Thyroid gland (tissue), 4 donors: ENCODE measurements around the gene COL20A1. TPM values are rescaled to one million over a fixed set of nuclear protein-coding genes. Genes with fewer than 3 reads are reported as not detected.

Experiments
- DNase-seq, 2 donors: peaks; one replicate each; pipeline ENCODE4 v3.0.0-alpha.2; 2019
- H3K27ac ChIP-seq, 3 donors: fragments of 200-600 bp; sonication (generic); 1 replicate in 2 of 3; 2 replicates in 1 of 3; pipeline ENCODE4 v1.5.1; 2016 to 2019; ENCODE audit warnings: mild to moderate bottlenecking in 1 of 3, moderate library complexity in 1 of 3
- H3K27me3 ChIP-seq: fragments of 200-600 bp; sonication (generic); one replicate; pipeline ENCODE4 v1.5.1; 2019
- H3K36me3 ChIP-seq, 2 donors: fragments of 200-600 bp; sonication (generic); one replicate each; pipeline ENCODE4 v1.5.1; 2016 to 2019
- H3K4me1 ChIP-seq, 2 donors: fragments of 200-600 bp; sonication (generic); one replicate each; pipeline ENCODE4 v1.5.1; 2017 to 2019
- H3K4me3 ChIP-seq, 3 donors: fragments of 200-600 bp; sonication (generic); replicated peaks in 1 of 3; 1 replicate in 2 of 3; 2 replicates in 1 of 3; pipeline ENCODE4 v1.5.1; 2016; ENCODE audit warnings: mild to moderate bottlenecking in 1 of 3
- H3K9me3 ChIP-seq: fragments of 200-600 bp; sonication (generic); one replicate; pipeline ENCODE4 v1.5.1; 2017
- POLR2A ChIP-seq, 2 donors: fragments of 450-650 bp; IDR thresholded peaks; one replicate each; pipeline ENCODE4 v1.6.1; 2017; ENCODE audit warnings: antibody characterized with exemption in 2 of 2, mild to moderate bottlenecking in 2 of 2, moderate library complexity in 1 of 2
- WGBS, 2 donors: methylation state at CpG; one replicate each; pipeline ENCODE4 v1.1.5; 2017; 5-methylcytosine and 5-hydroxymethylcytosine counted together
- intact Hi-C: fragments of 100-400 bp; cut with DNase I; formaldehyde crosslinking; loops from one replicate; pipeline ENCODE4 v1.15.1; 2023
- total RNA-seq, 4 donors: library from RNA; depleted of rRNA; stranded (reverse); fragments of >200 nt; gene quantifications; one replicate each; pipeline ENCODE4 v1.2.3, GENCODE V29; 2016
- TF ChIP-seq, protein P1 (sequence below), 6 experiments: fragments of 200-600 bp in 3 of 6; fragments of 450-650 bp in 3 of 6; sonication (generic) in 3 of 6; IDR thresholded peaks; one replicate each; pipeline ENCODE4 v1.5.1; 2016 to 2019; ENCODE audit warnings: antibody characterized with exemption in 6 of 6, mild to moderate bottlenecking in 2 of 6, inconsistent platforms in 1 of 6, moderate library complexity in 1 of 6

The COL20A1 gene
- total RNA-seq, 4 donors from 2014 or later, result 0.13 TPM; not detected in 3

DNA sequence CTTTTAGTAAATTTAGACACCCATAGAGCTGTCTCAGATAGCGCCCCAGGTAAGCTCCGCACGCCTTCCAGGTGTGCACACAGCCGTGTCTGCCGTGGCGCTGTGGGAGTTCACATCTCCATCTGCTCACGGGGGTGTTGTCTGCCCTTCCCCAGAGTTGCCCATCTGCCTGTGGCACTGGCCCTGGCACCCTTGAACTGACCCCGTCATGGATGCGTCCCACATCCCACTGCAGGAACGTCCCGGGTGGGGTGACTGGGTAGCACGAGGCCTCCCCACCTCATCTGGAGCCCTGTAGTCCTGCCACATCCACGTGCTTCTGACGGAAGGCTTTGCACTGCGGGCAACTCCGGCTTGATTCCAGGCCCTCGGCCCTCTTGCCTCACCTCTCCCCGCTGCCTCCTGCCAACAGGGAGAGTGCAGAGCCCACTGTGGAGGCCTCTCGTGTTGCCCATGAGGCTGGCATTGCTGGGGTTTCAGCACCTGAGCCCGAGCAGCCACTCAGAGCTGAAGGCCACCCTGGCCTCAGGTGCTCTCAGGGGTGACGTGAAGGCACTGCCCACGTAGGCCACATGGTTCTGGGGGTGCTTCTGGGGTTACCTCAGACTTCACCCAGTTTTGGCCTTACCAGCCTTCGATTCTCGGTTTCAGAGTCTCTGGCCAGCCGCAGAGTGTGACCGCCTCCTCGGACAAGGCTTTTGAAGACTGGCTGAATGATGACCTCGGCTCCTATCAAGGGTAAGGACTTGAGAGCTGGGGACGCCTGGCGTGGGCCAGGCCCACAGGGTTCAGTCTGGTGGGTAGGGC, 15.3 kb upstream of the COL20A1 start:
- intact Hi-C loops, result no loop called here
- Histone ChIP-seq H3K4me1 (peaks cover 14 to 16% of the 10 kb centered on the region in 2 donors), H3K9me3 (no peaks in the 10 kb centered on the region), H3K27ac (no peak overlapping the region), H3K4me3 (no peak overlapping the region), H3K27me3 (no peaks in the 10 kb centered on the region), H3K36me3 (peaks cover 50 to 58% of the 10 kb centered on the region in 2 donors)
- no peak for DNase-seq
- 95 to 97% methylated on average over 27 to 29 of the region's 30 CpGs for WGBS, 2 donors
- TF ChIP-seq, protein P1, sequence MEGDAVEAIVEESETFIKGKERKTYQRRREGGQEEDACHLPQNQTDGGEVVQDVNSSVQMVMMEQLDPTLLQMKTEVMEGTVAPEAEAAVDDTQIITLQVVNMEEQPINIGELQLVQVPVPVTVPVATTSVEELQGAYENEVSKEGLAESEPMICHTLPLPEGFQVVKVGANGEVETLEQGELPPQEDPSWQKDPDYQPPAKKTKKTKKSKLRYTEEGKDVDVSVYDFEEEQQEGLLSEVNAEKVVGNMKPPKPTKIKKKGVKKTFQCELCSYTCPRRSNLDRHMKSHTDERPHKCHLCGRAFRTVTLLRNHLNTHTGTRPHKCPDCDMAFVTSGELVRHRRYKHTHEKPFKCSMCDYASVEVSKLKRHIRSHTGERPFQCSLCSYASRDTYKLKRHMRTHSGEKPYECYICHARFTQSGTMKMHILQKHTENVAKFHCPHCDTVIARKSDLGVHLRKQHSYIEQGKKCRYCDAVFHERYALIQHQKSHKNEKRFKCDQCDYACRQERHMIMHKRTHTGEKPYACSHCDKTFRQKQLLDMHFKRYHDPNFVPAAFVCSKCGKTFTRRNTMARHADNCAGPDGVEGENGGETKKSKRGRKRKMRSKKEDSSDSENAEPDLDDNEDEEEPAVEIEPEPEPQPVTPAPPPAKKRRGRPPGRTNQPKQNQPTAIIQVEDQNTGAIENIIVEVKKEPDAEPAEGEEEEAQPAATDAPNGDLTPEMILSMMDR (IDR thresholded peaks at IDR 0.05), result no peak
- no peak for TF ChIP-seq POLR2A (IDR thresholded peaks at IDR 0.05)

DNA sequence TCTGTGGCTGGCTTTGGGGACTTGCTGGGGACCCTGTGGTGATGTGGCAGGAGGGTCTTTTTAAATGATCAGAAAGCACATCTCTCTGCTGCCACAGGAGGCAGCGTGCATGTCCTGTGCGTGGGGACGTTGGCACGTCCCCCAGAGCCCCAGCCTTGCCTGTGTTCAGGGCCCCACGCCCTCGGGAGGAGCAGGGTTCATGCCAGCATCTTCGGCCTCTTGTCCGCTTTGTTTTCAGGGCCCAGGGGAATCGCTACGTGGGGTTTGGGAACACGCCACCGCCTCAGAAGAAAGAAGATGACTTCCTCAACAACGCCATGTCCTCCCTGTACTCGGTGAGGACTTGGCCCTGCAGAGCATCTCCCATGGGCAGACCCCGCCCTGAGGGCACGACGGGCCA, 14.3 kb upstream of the COL20A1 start:
- intact Hi-C loops, result no loop called here
- 84 to 87% methylated on average over 16 to 17 of the region's 17 CpGs for WGBS, 2 donors
- Histone ChIP-seq H3K9me3 (no peaks in the 10 kb centered on the region), H3K27ac (no peak overlapping the region), H3K27me3 (no peaks in the 10 kb centered on the region), H3K36me3 (peaks cover 56 to 68% of the 10 kb centered on the region in 2 donors), H3K4me1 (peaks cover 9 to 12% of the 10 kb centered on the region in 2 donors), H3K4me3 (no peak overlapping the region)
- TF ChIP-seq, protein P1 (IDR thresholded peaks at IDR 0.05), result no peak
- TF ChIP-seq POLR2A (IDR thresholded peaks at IDR 0.05), result no peak
- no peak for DNase-seq

DNA sequence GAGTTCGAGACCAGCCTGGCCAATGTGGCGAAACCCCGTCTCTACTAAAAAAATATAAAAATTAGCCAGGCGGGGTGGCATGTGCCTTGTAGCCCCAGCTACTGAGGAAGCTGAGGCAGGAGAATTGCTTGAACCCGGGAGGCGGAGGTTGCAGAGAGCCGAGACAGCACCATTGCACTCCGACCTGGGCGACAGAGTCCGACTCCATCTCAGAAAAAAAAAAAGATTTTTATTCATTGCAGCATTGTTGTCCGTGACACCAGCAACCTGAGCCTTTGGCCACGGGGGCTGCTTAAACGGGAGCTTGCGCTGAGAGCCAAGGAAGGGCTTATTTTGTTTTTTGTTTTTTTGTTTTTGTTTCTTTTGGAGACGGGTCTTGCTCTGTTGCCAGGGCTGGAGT, 13.1 kb upstream of the COL20A1 start:
- Histone ChIP-seq H3K27me3 (no peaks in the 10 kb centered on the region), H3K4me3 (no peak overlapping the region), H3K9me3 (no peaks in the 10 kb centered on the region), H3K27ac (no peak overlapping the region), H3K4me1 (no peaks in the 10 kb centered on the region), H3K36me3 (peaks cover 56 to 68% of the 10 kb centered on the region in 2 donors)
- DNase-seq, result no peak
- WGBS, 2 donors, result 95 to 96% methylated on average over 15 of the region's 15 CpGs
- TF ChIP-seq, protein P1 (IDR thresholded peaks at IDR 0.05), result no peak
- TF ChIP-seq POLR2A (IDR thresholded peaks at IDR 0.05), result no peak
- intact Hi-C loops, result no loop called here

DNA sequence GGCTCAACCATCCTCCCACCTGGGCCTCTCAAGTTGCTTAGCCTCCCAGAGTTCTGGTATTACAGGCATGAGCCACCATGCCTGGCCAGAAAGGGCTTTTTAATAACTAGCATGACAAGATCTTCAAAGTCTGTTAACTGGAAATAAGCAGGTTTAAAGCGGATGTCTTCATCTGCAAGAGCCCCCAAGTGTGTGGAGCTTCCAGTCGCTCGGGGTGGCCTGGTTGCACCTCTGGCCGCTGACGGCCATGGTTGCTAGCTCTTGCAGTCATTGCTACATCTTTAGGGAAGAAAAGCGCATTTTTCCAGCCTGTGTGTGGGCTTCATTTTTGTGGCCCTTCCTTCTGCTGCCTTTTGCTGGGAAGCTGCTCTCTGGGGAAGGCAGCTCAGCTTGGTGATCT, 12.6 kb upstream of the COL20A1 start:
- Histone ChIP-seq H3K27me3 (no peaks in the 10 kb centered on the region), H3K4me1 (no peaks in the 10 kb centered on the region), H3K36me3 (peaks cover 56 to 68% of the 10 kb centered on the region in 2 donors), H3K9me3 (no peaks in the 10 kb centered on the region), H3K4me3 (no peak overlapping the region), H3K27ac (no peak overlapping the region)
- 93 to 94% methylated on average over 6 of the region's 6 CpGs for WGBS, 2 donors
- TF ChIP-seq, protein P1 (IDR thresholded peaks at IDR 0.05), result no peak
- no peak for TF ChIP-seq POLR2A (IDR thresholded peaks at IDR 0.05)
- no peak for DNase-seq
- intact Hi-C loops, result no loop called here

DNA sequence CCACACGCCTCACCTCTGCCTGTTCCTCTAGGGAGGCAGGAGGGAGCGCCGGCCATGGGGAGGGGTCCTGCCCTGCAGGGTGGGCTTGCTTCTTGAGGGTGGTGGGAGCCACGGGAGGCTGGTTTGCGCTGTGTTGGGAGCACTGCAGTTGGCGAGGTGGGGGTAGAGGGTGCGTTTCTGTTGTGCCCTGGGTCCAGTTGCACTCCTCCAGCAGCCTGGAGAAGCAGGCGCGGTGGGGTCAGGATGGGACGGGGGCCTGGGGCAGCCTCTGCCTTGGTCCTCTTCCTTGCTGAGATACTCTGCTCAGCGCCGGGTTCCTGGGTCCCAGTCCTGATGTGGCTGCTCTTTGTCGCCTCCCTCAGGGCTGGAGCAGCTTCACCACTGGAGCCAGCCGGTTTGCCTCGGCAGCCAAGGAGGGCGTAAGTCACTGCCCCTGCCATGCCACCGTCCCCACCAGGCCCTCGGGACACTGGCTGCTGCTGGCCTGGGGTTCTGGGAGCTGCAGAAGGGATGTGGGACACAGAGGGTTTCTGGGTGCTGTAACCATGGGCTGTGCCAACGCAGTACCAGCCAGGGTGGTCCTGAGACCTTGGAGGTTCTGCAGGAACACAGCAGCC, 11.9 kb upstream of the COL20A1 start:
- DNase-seq, result no peak
- intact Hi-C loops, result no loop called here
- peaks cover 58 to 73% of the 10 kb centered on the region in 2 donors for H3K36me3 ChIP-seq

More for the DNA sequence above, 11.9 kb upstream of the COL20A1 start:
- 82 to 85% methylated on average over 17 to 19 of the region's 19 CpGs for WGBS, 2 donors
- Histone ChIP-seq H3K9me3 (no peaks in the 10 kb centered on the region), H3K4me3 (no peak overlapping the region), H3K4me1 (no peaks in the 10 kb centered on the region), H3K27me3 (no peaks in the 10 kb centered on the region), H3K27ac (no peak overlapping the region)
- no peak for TF ChIP-seq POLR2A (IDR thresholded peaks at IDR 0.05)
- TF ChIP-seq, protein P1 (IDR thresholded peaks at IDR 0.05), result no peak
